Measurements from ENCODE around the gene EIF4A3.

- no peak for TF ChIP-seq POLR2A (IDR thresholded peaks at IDR 0.05; ENCODE audit: low read depth, low read length)
- TF ChIP-seq POLR2AphosphoS5 (IDR thresholded peaks at IDR 0.05; ENCODE audit: low read depth, low read length): no peak
Observed at GRCh38 chr17:80181431-80181830, 34.5 kb upstream of the EIF4A3 start.
